K562 (cell line): ENCODE measurements around the gene AIDA. TPM values are rescaled to one million over a fixed set of nuclear protein-coding genes. Genes with fewer than 3 reads are reported as not detected.

Experiments
- ARID3A ChIP-seq: IDR thresholded peaks from 2 replicates; pipeline ENCODE4 v1.6.1; 2012; ENCODE audit warnings: low read depth, low read length, improper control_type of control experiment, borderline replicate concordance
- BRD9 ChIP-seq: fragments of 450-650 bp; IDR thresholded peaks from 2 replicates; pipeline ENCODE4 v1.6.1; 2018; ENCODE audit warnings: low read depth; ENCODE audit not compliant: partially characterized antibody
- ESRRB ChIP-seq: fragments of 250-450 bp; sonication (Bioruptor Pico); IDR thresholded peaks from 2 replicates; pipeline ENCODE4 v1.5.0; 2020; ENCODE audit warnings: mild to moderate bottlenecking, moderate library complexity, borderline replicate concordance
- RERE ChIP-seq: sonication (generic); formaldehyde crosslinking; IDR thresholded peaks from 2 replicates; pipeline ENCODE4 v1.8.0; 2023; ENCODE audit warnings: missing genetic modification reagents, mild to moderate bottlenecking, borderline replicate concordance
- SNRNP70 ChIP-seq: fragments of 200-400 bp; formaldehyde crosslinking; optimal IDR thresholded peaks from 2 replicates; pipeline ENCODE3; 2017; ENCODE audit warnings: low read depth, low read length
- polyA plus RNA-seq, 8 experiments: library from polyadenylated mRNA; depleted of rRNA in 4 of 8; stranded (reverse) in 5 of 8; unstranded in 3 of 8; fragments of >200 nt; fragmentation: Nextera tagmentation in 2 of 8; fragmentation: Illumina TruSeq in 1 of 8; extraction: Ambion mirVana in 2 of 8; extraction: Trizol in 1 of 8; gene quantifications; 2 replicates each; pipeline versions ENCODE4 v1.2.1 to v1.2.3, GENCODE V29; 2011 to 2014; ENCODE audit warnings: inconsistent platforms in 1 of 8, missing spikeins in 1 of 8
- total RNA-seq, 7 experiments: library from RNA; depleted of rRNA in 6 of 7; stranded (reverse); fragments of >200 nt in 6 of 7; fragmentation: Illumina TruSeq in 2 of 7; extraction: Trizol in 2 of 7; gene quantifications; 2 replicates each; pipeline versions ENCODE4 v1.2.1 to v1.2.3, GENCODE V29; 2011 to 2021; ENCODE audit warnings: low replicate concordance in 1 of 7
- TF ChIP-seq, protein P1 (sequence below): sonication (generic); formaldehyde crosslinking; IDR thresholded peaks from 2 replicates; pipeline ENCODE4 v1.8.0; 2022; ENCODE audit warnings: missing genetic modification reagents, mild to moderate bottlenecking, moderate library complexity, borderline replicate concordance
- TF ChIP-seq, protein P2 (sequence below), 2 experiments: fragments of 450-650 bp; IDR thresholded peaks; 2 replicates each; pipeline ENCODE4 v1.6.1; 2016; ENCODE audit warnings: mild to moderate bottlenecking in 2 of 2, borderline replicate concordance in 1 of 2, low read depth in 1 of 2, moderate library complexity in 1 of 2

Gene AIDA
- total and polyA plus RNA-seq, 9 of the 15 experiments (the other 6 are each of a cell fraction or from before 2014, with no cell fraction given) = 18.2 to 77.9 (median 24.9) TPM

- no peak for TF ChIP-seq RERE
- TF ChIP-seq ARID3A = no peak
- TF ChIP-seq SNRNP70 = no peak
- TF ChIP-seq, protein P1, sequence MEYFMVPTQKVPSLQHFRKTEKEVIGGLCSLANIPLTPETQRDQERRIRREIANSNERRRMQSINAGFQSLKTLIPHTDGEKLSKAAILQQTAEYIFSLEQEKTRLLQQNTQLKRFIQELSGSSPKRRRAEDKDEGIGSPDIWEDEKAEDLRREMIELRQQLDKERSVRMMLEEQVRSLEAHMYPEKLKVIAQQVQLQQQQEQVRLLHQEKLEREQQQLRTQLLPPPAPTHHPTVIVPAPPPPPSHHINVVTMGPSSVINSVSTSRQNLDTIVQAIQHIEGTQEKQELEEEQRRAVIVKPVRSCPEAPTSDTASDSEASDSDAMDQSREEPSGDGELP (CRISPR knock-in tag) = peak; percentile 63; the same call in 1 of the 2 replicates
- no peak for TF ChIP-seq BRD9
- TF ChIP-seq, protein P2, sequence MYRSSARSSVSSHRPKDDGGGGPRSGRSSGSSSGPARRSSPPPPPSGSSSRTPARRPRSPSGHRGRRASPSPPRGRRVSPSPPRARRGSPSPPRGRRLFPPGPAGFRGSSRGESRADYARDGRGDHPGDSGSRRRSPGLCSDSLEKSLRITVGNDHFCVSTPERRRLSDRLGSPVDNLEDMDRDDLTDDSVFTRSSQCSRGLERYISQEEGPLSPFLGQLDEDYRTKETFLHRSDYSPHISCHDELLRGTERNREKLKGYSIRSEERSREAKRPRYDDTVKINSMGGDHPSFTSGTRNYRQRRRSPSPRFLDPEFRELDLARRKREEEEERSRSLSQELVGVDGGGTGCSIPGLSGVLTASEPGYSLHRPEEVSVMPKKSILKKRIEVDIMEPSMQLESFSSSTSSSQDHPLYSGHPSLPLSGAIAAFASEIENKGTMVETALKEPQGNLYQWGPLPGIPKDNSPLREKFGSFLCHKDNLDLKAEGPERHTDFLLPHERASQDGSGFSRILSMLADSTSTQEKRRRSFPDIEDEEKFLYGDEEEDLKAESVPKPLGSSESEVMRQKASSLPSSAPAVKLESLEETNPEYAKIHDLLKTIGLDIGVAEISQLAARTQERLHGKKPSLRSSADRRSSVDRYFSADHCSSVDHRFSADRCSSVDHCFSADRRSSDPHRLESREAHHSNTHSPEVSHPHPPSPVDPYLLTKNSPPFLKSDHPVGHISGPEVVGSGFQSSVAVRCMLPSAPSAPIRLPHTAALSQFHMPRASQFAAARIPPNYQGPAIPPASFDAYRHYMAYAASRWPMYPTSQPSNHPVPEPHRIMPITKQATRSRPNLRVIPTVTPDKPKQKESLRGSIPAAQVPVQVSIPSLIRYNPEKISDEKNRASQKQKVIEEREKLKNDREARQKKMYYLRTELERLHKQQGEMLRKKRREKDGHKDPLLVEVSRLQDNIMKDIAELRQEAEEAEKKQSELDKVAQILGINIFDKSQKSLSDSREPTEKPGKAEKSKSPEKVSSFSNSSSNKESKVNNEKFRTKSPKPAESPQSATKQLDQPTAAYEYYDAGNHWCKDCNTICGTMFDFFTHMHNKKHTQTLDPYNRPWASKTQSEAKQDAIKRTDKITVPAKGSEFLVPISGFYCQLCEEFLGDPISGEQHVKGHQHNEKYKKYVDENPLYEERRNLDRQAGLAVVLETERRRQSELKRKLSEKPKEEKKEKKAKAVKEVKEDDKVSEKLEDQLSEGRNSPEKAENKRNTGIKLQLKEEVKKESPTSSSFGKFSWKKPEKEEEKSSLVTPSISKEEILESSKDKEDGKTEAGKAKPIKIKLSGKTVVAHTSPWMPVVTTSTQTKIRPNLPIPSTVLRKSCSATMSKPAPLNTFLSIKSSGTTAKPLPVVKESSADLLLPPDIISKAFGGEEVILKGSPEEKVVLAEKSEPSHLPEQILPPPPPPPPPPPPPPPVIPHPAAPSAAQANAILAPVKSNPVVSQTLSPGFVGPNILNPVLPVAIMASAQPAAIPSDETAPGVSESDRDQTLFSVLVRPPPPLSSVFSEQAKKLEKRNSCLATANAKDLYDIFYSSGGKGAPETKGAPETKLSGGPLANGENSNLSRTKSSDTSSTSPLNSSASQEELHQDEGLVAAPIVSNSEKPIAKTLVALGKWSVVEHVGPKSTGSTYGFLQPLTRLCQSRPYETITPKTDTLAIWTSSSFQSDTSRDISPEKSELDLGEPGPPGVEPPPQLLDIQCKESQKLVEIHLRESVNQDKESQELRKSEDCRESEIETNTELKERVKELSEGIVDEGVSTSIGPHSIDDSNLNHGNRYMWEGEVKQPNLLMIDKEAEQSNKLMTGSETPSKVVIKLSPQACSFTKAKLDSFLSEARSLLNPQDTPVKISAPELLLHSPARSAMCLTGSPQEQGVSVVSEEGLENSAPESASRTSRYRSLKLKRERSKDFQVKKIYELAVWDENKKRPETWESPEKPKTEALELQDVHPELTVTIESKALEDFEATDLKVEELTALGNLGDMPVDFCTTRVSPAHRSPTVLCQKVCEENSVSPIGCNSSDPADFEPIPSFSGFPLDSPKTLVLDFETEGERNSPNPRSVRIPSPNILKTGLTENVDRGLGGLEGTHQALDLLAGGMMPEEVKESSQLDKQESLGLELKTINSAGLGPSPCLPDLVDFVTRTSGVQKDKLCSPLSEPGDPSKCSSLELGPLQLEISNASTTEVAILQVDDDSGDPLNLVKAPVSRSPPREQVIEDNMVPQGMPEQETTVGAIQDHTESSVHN (IDR thresholded peaks at IDR 0.05; ENCODE audit: borderline replicate concordance in 1 of 2, low read depth in 1 of 2) = no peak
- no peak for TF ChIP-seq ESRRB (CRISPR knock-in tag)
Measured at GRCh38 chr1:222713091-222713961, 1.0 kb upstream of the AIDA start (continued).
